Fibroblast of skin of abdomen (primary cell): Measurements from ENCODE around the gene DCLK2.
A peak's percentile ranks its signal among the peaks of the same experiment; 100 is the strongest.

Experiments
- DNase-seq: peaks from one replicate; pipeline ENCODE4 v3.0.0-alpha.2; 2013

DCLK2 gene

GRCh38 chr4:150069353-150069752 lies 8.9 kb upstream of the DCLK2 start:
- no peak for DNase-seq

- no peak for DNase-seq
Measured at GRCh38 chr4:150070464-150071170, 7.6 kb upstream of the DCLK2 start.

GRCh38 chr4:150072471-150072870 lies 5.8 kb upstream of the DCLK2 start:
- no peak for DNase-seq

- peak; percentile 95 for DNase-seq
Measured at GRCh38 chr4:150072906-150073714, 5.1 kb upstream of the DCLK2 start.

- DNase-seq: no peak
Measured at GRCh38 chr4:150074064-150074463, 4.2 kb upstream of the DCLK2 start.

GRCh38 chr4:150078579-150079080 lies 385 bp downstream of the DCLK2 start:
- DNase-seq: peak; percentile 54

- DNase-seq: peak; percentile 40
Measured at GRCh38 chr4:150079081-150079581, 886 bp downstream of the DCLK2 start.

GRCh38 chr4:150080337-150080736 lies 2.1 kb downstream of the DCLK2 start:
- DNase-seq: peak; percentile 61

GRCh38 chr4:150080875-150081274 lies 2.6 kb downstream of the DCLK2 start:
- no peak for DNase-seq

GRCh38 chr4:150082241-150082640 lies 4.0 kb downstream of the DCLK2 start:
- no peak for DNase-seq

- no peak for DNase-seq
Measured at GRCh38 chr4:150087006-150087405, 8.8 kb downstream of the DCLK2 start.

GRCh38 chr4:150089732-150090131 lies 11.5 kb downstream of the DCLK2 start:
- DNase-seq: no peak

GRCh38 chr4:150090836-150091235 lies 12.6 kb downstream of the DCLK2 start:
- DNase-seq: peak; percentile 82

- no peak for DNase-seq
Measured at GRCh38 chr4:150094676-150095075, 16.4 kb downstream of the DCLK2 start.

- no peak for DNase-seq
Measured at GRCh38 chr4:150096625-150097024, 18.4 kb downstream of the DCLK2 start.

GRCh38 chr4:150098214-150098613 lies 20.0 kb downstream of the DCLK2 start:
- no peak for DNase-seq

- DNase-seq: no peak
Measured at GRCh38 chr4:150104404-150105027, 26.3 kb downstream of the DCLK2 start.

GRCh38 chr4:150106886-150107285 lies 28.6 kb downstream of the DCLK2 start:
- DNase-seq: no peak

- DNase-seq: peak; percentile 45
Measured at GRCh38 chr4:150108691-150109090, 30.4 kb downstream of the DCLK2 start.

- DNase-seq: no peak
Measured at GRCh38 chr4:150114641-150115040, 36.4 kb downstream of the DCLK2 start.

- DNase-seq: no peak
Measured at GRCh38 chr4:150115851-150116250, 37.6 kb downstream of the DCLK2 start.

GRCh38 chr4:150116506-150116905 lies 38.3 kb downstream of the DCLK2 start:
- DNase-seq: no peak

GRCh38 chr4:150117094-150117493 lies 38.8 kb downstream of the DCLK2 start:
- no peak for DNase-seq
